Left lung (tissue), 10 donors: Measurements from ENCODE around the gene COL21A1. TPM values are rescaled to one million over a fixed set of nuclear protein-coding genes. Genes with fewer than 3 reads are reported as not detected.

ENCODE experiments used
- ATAC-seq: fragments of 200-7000 bp; cut with Tn5 transposase; one replicate; pipeline ENCODE4 v1.9.1; 2020; ENCODE audit warnings: moderate library complexity
- DNase-seq, 4 donors: peaks; one replicate each; pipeline ENCODE4 v3.0.0-alpha.2; 2013 to 2020
- H3K27ac ChIP-seq, 2 donors: fragments of 200-600 bp; sonication (generic) in 1 of 2; one replicate each; pipeline versions ENCODE4 v1.5.0 to v1.8.0; 2020 to 2021
- H3K27me3 ChIP-seq, 2 donors: fragments of 200-600 bp; sonication (generic) in 1 of 2; one replicate each; pipeline versions ENCODE4 v1.5.0 to v1.8.0; 2020 to 2021
- H3K36me3 ChIP-seq, 2 donors: fragments of 200-600 bp; sonication (generic) in 1 of 2; one replicate each; pipeline versions ENCODE4 v1.5.0 to v1.8.0; 2020 to 2021
- H3K4me1 ChIP-seq, 2 donors: fragments of 200-600 bp; one replicate each; pipeline ENCODE4 v1.8.0; 2021
- H3K4me3 ChIP-seq, 2 donors: fragments of 200-600 bp; sonication (generic) in 1 of 2; one replicate each; pipeline versions ENCODE4 v1.5.0 to v1.8.0; 2020 to 2021; ENCODE audit warnings: mild to moderate bottlenecking in 1 of 2
- H3K9me3 ChIP-seq, 2 donors: fragments of 200-600 bp; sonication (generic) in 1 of 2; one replicate each; pipeline versions ENCODE4 v1.5.0 to v1.8.0; 2020 to 2021
- intact Hi-C, 2 donors: fragments of 100-400 bp; cut with DNase I; formaldehyde crosslinking; loops; one replicate each; pipeline versions ENCODE4 v1.11.2 to v1.14.2; 2022
- polyA plus RNA-seq, 6 donors: library from polyadenylated mRNA; unstranded; fragments of 120-200 nt; gene quantifications; one replicate each; pipeline ENCODE4 v1.2.1, GENCODE V29; 2013; ENCODE audit not compliant: insufficient read length in 6 of 6
- total RNA-seq, 2 donors: library from RNA; stranded (reverse); fragmentation: NEBNext Ultra II Directional; extraction: Animal tissue kit (Norgen Biotek cat#: 25700); gene quantifications; one replicate each; pipeline ENCODE4 v1.2.1, GENCODE V29; 2021
- TF ChIP-seq, protein P1 (sequence below), 2 donors: fragments of 200-600 bp; sonication (generic) in 1 of 2; IDR thresholded peaks; one replicate each; pipeline versions ENCODE4 v1.5.0 to v1.8.0; 2021; ENCODE audit warnings: antibody characterized with exemption in 2 of 2
- donor health status: DM: no; HTN: yes; CAD: no.
- donor health status: DM: no; HTN: no; CAD: no.

The COL21A1 gene
- total and polyA plus RNA-seq, 8 donors: 6.6 to 190 (median 151) TPM

DNA sequence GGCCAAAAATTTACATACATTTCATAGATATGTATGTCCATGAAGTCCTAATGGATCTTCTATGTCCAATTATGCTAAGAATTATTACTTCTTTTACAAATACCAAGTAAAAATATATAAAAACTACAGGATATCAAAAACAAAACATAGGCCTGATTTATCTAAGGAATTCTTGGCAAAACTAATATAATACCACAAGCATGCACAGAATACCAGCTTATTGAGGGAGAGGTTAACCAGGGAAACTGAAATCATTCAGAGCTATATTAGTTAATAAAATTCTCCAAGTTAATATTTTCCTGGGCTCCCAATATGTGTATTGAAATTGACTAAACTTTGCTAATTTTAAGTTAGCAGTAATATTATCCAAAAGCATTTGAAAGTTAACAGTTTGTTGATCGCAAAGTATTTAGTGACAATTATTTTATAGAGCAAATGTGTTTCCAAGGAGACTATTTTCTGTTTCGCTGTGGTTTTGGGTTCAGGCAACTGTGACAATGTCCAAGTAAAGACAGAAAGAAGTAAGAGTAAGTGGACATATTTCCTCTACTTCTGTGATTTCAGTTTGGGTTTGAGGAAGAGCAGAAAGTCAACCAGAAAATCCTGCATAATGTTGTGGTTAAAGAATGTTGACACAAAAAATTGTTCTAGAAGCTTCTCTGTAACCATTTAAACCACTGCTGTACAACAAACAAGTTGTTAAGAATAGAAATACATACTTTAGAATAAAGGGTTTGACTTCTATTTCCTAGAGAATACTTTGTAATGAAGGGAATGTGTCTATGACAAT, 167.4 kb downstream of the COL21A1 start:
- no peak for DNase-seq
- H3K27me3 ChIP-seq: no peaks in the 10 kb centered on the region
- ATAC-seq: no peak
- H3K9me3 ChIP-seq: peaks cover 0 to 5% of the 10 kb centered on the region in 2 donors
- no peak overlapping the region for H3K27ac ChIP-seq
- no peak overlapping the region for H3K4me3 ChIP-seq
- intact Hi-C loops: no loop called here
- H3K4me1 ChIP-seq: no peaks in the 10 kb centered on the region
- no peaks in the 10 kb centered on the region for H3K36me3 ChIP-seq
- TF ChIP-seq, protein P1, sequence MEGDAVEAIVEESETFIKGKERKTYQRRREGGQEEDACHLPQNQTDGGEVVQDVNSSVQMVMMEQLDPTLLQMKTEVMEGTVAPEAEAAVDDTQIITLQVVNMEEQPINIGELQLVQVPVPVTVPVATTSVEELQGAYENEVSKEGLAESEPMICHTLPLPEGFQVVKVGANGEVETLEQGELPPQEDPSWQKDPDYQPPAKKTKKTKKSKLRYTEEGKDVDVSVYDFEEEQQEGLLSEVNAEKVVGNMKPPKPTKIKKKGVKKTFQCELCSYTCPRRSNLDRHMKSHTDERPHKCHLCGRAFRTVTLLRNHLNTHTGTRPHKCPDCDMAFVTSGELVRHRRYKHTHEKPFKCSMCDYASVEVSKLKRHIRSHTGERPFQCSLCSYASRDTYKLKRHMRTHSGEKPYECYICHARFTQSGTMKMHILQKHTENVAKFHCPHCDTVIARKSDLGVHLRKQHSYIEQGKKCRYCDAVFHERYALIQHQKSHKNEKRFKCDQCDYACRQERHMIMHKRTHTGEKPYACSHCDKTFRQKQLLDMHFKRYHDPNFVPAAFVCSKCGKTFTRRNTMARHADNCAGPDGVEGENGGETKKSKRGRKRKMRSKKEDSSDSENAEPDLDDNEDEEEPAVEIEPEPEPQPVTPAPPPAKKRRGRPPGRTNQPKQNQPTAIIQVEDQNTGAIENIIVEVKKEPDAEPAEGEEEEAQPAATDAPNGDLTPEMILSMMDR (IDR thresholded peaks at IDR 0.05): no peak

GRCh38 chr6:56076033-56076432, 171.3 kb downstream of the COL21A1 start:
- Histone ChIP-seq H3K4me1 (no peaks in the 10 kb centered on the region), H3K27ac (no peak overlapping the region), H3K27me3 (no peaks in the 10 kb centered on the region), H3K36me3 (no peaks in the 10 kb centered on the region), H3K9me3 (peaks cover 0 to 5% of the 10 kb centered on the region in 2 donors), H3K4me3 (no peak overlapping the region)
- intact Hi-C loops: no loop called here
- no peak for ATAC-seq
- no peak for DNase-seq
- TF ChIP-seq, protein P1 (IDR thresholded peaks at IDR 0.05): no peak

DNA sequence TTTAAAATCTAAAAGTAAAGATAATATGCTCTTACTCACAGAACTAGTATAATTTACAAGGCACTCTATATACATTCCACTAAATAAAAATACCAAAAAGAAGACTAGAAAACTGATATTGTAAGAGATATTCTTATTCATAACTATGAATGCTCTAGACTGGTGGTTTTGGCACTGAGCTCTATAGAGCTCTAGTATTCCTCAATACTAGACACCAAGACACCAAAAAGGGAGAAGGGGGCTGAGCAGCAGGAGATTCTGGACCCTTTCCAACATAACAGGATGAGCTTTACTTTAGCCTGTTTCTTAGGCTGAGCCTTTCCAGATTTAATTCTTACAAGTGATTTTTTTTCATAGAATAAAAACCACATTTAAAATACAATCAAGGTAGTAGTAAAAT, 173.6 kb downstream of the COL21A1 start:
- ATAC-seq (no peak), DNase-seq (no peak)
- Histone ChIP-seq H3K36me3 (no peaks in the 10 kb centered on the region), H3K27me3 (no peaks in the 10 kb centered on the region), H3K27ac (no peak overlapping the region), H3K4me1 (no peaks in the 10 kb centered on the region), H3K4me3 (no peak overlapping the region), H3K9me3 (peaks cover 0 to 5% of the 10 kb centered on the region in 2 donors)
- intact Hi-C loops: no loop called here
- TF ChIP-seq, protein P1 (IDR thresholded peaks at IDR 0.05): no peak

- Histone ChIP-seq H3K4me1 (no peaks in the 10 kb centered on the region), H3K36me3 (no peaks in the 10 kb centered on the region), H3K27ac (no peak overlapping the region), H3K4me3 (no peak overlapping the region), H3K27me3 (no peaks in the 10 kb centered on the region), H3K9me3 (peaks cover 0 to 5% of the 10 kb centered on the region in 2 donors)
- intact Hi-C loops: no loop called here
- ATAC-seq (no peak), DNase-seq (no peak)
- TF ChIP-seq, protein P1 (IDR thresholded peaks at IDR 0.05): no peak
Observed at GRCh38 chr6:56073315-56073714, 174.1 kb downstream of the COL21A1 start.

GRCh38 chr6:56072856-56073255, 174.5 kb downstream of the COL21A1 start:
- Histone ChIP-seq H3K9me3 (peaks cover 0 to 5% of the 10 kb centered on the region in 2 donors), H3K27ac (peak overlapping the region in 1 of 2 donors; percentile 23), H3K4me3 (no peak overlapping the region), H3K36me3 (no peaks in the 10 kb centered on the region), H3K4me1 (no peaks in the 10 kb centered on the region), H3K27me3 (no peaks in the 10 kb centered on the region)
- TF ChIP-seq, protein P1 (IDR thresholded peaks at IDR 0.05): no peak
- DNase-seq (no peak), ATAC-seq (peak; percentile 31)
- intact Hi-C loops: no loop called here
